Measurements from ENCODE around the gene ASAP2. TPM values are rescaled to one million over a fixed set of nuclear protein-coding genes. Genes with fewer than 3 reads are reported as not detected.

ASAP2 gene
- total and polyA plus RNA-seq, 9 of the 15 experiments (the other 6 are each of a cell fraction or from before 2014, with no cell fraction given), result 0.06 to 4.3 (median 3.1) TPM

- TF ChIP-seq, protein P1, sequence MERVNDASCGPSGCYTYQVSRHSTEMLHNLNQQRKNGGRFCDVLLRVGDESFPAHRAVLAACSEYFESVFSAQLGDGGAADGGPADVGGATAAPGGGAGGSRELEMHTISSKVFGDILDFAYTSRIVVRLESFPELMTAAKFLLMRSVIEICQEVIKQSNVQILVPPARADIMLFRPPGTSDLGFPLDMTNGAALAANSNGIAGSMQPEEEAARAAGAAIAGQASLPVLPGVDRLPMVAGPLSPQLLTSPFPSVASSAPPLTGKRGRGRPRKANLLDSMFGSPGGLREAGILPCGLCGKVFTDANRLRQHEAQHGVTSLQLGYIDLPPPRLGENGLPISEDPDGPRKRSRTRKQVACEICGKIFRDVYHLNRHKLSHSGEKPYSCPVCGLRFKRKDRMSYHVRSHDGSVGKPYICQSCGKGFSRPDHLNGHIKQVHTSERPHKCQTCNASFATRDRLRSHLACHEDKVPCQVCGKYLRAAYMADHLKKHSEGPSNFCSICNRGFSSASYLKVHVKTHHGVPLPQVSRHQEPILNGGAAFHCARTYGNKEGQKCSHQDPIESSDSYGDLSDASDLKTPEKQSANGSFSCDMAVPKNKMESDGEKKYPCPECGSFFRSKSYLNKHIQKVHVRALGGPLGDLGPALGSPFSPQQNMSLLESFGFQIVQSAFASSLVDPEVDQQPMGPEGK (CRISPR knock-in tag; IDR thresholded peaks at IDR 0.05; ENCODE audit: borderline replicate concordance), result no peak
- no peak for TF ChIP-seq ZBTB1 (CRISPR knock-in tag; IDR thresholded peaks at IDR 0.05; ENCODE audit: borderline replicate concordance, low read depth)
- TF ChIP-seq TBP (optimal IDR thresholded peaks at IDR 0.05; ENCODE audit: low read depth, low read length), result no peak
- no peak for TF ChIP-seq OTX1 (CRISPR knock-in tag; IDR thresholded peaks at IDR 0.05)
- no peak for TF ChIP-seq POLR2H (tag; IDR thresholded peaks at IDR 0.05; ENCODE audit: low read depth)
- TF ChIP-seq, protein P2, sequence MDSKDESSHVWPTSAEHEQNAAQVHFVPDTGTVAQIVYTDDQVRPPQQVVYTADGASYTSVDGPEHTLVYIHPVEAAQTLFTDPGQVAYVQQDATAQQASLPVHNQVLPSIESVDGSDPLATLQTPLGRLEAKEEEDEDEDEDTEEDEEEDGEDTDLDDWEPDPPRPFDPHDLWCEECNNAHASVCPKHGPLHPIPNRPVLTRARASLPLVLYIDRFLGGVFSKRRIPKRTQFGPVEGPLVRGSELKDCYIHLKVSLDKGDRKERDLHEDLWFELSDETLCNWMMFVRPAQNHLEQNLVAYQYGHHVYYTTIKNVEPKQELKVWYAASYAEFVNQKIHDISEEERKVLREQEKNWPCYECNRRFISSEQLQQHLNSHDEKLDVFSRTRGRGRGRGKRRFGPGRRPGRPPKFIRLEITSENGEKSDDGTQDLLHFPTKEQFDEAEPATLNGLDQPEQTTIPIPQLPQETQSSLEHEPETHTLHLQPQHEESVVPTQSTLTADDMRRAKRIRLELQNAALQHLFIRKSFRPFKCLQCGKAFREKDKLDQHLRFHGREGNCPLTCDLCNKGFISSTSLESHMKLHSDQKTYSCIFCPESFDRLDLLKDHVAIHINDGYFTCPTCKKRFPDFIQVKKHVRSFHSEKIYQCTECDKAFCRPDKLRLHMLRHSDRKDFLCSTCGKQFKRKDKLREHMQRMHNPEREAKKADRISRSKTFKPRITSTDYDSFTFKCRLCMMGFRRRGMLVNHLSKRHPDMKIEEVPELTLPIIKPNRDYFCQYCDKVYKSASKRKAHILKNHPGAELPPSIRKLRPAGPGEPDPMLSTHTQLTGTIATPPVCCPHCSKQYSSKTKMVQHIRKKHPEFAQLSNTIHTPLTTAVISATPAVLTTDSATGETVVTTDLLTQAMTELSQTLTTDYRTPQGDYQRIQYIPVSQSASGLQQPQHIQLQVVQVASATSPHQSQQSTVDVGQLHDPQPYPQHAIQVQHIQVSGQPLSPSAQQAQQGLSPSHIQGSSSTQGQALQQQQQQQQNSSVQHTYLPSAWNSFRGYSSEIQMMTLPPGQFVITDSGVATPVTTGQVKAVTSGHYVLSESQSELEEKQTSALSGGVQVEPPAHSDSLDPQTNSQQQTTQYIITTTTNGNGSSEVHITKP (IDR thresholded peaks at IDR 0.05; ENCODE audit: partially characterized antibody), result peak; percentile 71
- TF ChIP-seq SMAD3 (CRISPR knock-in tag; conservative IDR thresholded peaks at IDR 0.05), result no peak
- TF ChIP-seq ZNF707 (CRISPR knock-in tag; conservative IDR thresholded peaks at IDR 0.05), result no peak
- TF ChIP-seq, protein P3, sequence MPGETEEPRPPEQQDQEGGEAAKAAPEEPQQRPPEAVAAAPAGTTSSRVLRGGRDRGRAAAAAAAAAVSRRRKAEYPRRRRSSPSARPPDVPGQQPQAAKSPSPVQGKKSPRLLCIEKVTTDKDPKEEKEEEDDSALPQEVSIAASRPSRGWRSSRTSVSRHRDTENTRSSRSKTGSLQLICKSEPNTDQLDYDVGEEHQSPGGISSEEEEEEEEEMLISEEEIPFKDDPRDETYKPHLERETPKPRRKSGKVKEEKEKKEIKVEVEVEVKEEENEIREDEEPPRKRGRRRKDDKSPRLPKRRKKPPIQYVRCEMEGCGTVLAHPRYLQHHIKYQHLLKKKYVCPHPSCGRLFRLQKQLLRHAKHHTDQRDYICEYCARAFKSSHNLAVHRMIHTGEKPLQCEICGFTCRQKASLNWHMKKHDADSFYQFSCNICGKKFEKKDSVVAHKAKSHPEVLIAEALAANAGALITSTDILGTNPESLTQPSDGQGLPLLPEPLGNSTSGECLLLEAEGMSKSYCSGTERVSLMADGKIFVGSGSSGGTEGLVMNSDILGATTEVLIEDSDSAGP (CRISPR knock-in tag; IDR thresholded peaks at IDR 0.05), result no peak
- 0 out of 2 replicates have a peak, but pooled peaks have one; percentile 13 for TF ChIP-seq JUND (IDR thresholded peaks at IDR 0.05; ENCODE audit: borderline replicate concordance, low read depth, low read length)
- peak; percentile 22; the same call in 1 of the 3 replicates for TF ChIP-seq JUND (tag; IDR thresholded peaks at IDR 0.05; ENCODE audit: borderline replicate concordance, low read depth, low read length)
- TF ChIP-seq, protein P4, sequence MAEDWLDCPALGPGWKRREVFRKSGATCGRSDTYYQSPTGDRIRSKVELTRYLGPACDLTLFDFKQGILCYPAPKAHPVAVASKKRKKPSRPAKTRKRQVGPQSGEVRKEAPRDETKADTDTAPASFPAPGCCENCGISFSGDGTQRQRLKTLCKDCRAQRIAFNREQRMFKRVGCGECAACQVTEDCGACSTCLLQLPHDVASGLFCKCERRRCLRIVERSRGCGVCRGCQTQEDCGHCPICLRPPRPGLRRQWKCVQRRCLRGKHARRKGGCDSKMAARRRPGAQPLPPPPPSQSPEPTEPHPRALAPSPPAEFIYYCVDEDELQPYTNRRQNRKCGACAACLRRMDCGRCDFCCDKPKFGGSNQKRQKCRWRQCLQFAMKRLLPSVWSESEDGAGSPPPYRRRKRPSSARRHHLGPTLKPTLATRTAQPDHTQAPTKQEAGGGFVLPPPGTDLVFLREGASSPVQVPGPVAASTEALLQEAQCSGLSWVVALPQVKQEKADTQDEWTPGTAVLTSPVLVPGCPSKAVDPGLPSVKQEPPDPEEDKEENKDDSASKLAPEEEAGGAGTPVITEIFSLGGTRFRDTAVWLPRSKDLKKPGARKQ (CRISPR knock-in tag; IDR thresholded peaks at IDR 0.05), result no peak
- TF ChIP-seq NCOA1 (IDR thresholded peaks at IDR 0.05; ENCODE audit: low read depth), result no peak
- TF ChIP-seq FOSL1 (tag; conservative IDR thresholded peaks at IDR 0.05), result peak; percentile 86
- TF ChIP-seq CEBPG (CRISPR knock-in tag; IDR thresholded peaks at IDR 0.05), result no peak
- TF ChIP-seq CEBPG (tag; conservative IDR thresholded peaks at IDR 0.05 in 1 of 2, IDR thresholded peaks at IDR 0.05 in 1 of 2), result peak in 1 of 2 experiments; percentile 72; a peak in 1 of 4 replicates
- TF ChIP-seq ARID2 (IDR thresholded peaks at IDR 0.05), result no peak
Observed at GRCh38 chr2:9179572-9180201, 26.9 kb upstream of the ASAP2 start (continued).
